Daoy (cell line): ENCODE results near the gene SIM1. TPM values are rescaled to one million over a fixed set of nuclear protein-coding genes. Genes with fewer than 3 reads are reported as not detected.
A peak's percentile ranks its signal among the peaks of the same experiment; 100 is the strongest.

Source experiments
- DNase-seq: peaks from one replicate; pipeline ENCODE4 v3.0.0-alpha.2; 2015; ENCODE audit warnings: low read depth
- total RNA-seq: library from RNA; depleted of rRNA; stranded (reverse); fragments of >200 nt; shearing (Covaris generic); gene quantifications from 2 replicates; pipeline ENCODE4 v1.2.3, GENCODE V29; 2014; rRNA removed

The SIM1 gene, protein sequence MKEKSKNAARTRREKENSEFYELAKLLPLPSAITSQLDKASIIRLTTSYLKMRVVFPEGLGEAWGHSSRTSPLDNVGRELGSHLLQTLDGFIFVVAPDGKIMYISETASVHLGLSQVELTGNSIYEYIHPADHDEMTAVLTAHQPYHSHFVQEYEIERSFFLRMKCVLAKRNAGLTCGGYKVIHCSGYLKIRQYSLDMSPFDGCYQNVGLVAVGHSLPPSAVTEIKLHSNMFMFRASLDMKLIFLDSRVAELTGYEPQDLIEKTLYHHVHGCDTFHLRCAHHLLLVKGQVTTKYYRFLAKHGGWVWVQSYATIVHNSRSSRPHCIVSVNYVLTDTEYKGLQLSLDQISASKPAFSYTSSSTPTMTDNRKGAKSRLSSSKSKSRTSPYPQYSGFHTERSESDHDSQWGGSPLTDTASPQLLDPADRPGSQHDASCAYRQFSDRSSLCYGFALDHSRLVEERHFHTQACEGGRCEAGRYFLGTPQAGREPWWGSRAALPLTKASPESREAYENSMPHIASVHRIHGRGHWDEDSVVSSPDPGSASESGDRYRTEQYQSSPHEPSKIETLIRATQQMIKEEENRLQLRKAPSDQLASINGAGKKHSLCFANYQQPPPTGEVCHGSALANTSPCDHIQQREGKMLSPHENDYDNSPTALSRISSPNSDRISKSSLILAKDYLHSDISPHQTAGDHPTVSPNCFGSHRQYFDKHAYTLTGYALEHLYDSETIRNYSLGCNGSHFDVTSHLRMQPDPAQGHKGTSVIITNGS
- 0.51 and 0.77 TPM in 2 replicates for total RNA-seq

- peak; percentile 97 for DNase-seq
These were observed at the start of gene SIM1 for GRCh38 chr6:100464903-100465700. SIM1 (minus strand) TSS chr6:100464921; CDS start chr6:100463468, 1,453 bp downstream.

DNA sequence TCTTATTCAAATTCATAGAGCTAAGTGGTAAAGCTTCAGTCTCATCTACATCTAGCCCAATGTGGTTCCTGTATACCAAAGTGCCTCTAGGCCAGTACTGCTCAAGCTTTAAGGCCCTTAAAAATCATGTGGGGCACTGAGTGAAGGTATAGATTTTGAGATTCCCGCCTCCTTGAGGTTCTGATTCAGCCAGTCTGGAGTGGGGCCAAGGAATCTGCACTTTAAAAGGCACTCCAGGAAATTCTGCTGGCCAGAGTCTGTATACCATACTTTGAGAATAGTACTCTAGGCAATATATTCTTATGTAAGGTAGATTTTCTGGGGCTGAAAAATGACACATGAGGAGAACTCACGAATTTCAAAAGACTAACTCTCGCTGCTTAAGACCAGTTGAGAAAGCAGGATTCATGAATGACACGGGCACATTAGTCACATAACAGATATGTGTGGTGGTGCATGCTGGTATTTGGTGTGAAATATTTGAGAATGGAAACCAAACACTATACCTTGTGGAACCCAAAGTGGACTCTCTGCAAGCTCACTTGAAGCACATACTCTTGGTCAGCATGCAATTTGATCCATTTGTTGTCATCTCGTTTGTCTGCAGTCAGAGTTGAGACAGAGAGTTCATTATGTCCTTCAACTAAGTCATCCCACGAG, 47.6 kb upstream of the SIM1 start:
- peak; percentile 48 for DNase-seq

DNA sequence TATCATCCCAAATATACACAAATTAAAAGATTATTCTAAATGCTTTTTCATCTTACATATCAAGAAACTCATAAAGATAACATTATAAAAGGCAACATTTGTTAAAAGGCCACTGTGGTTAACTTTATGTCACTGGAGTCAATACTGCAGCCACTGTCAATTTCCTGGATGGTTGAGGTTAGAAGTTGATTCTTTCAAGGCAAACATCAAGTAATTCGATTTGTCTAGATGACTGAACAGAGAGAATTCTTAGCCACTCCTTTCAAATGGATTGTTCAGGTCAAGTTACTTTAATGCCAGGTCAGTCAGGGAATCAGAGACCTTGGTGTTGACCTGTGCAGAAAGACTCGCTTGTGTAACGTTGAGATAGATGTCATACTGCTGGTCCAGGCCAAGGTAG, 44.4 kb upstream of the SIM1 start:
- no peak for DNase-seq

DNA sequence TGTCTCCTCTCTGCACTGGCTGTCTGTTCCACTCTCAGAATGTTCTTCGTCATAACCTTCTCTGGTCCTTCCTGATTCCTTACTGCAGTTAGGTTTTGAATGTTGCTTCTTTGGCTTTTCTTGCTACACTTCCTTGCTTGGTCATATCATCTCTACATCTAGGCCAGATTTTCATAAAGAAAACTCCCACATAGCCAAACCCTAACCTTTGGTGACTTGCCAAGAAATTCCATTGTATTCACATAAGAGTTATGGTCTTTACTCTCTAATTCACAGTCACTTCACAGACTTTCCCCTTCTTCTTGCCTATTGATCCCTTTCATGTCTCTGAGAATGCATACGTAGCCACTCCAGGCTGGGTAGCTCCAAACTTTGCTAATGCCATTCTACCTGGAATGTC, 41.9 kb upstream of the SIM1 start:
- DNase-seq, result no peak

DNA sequence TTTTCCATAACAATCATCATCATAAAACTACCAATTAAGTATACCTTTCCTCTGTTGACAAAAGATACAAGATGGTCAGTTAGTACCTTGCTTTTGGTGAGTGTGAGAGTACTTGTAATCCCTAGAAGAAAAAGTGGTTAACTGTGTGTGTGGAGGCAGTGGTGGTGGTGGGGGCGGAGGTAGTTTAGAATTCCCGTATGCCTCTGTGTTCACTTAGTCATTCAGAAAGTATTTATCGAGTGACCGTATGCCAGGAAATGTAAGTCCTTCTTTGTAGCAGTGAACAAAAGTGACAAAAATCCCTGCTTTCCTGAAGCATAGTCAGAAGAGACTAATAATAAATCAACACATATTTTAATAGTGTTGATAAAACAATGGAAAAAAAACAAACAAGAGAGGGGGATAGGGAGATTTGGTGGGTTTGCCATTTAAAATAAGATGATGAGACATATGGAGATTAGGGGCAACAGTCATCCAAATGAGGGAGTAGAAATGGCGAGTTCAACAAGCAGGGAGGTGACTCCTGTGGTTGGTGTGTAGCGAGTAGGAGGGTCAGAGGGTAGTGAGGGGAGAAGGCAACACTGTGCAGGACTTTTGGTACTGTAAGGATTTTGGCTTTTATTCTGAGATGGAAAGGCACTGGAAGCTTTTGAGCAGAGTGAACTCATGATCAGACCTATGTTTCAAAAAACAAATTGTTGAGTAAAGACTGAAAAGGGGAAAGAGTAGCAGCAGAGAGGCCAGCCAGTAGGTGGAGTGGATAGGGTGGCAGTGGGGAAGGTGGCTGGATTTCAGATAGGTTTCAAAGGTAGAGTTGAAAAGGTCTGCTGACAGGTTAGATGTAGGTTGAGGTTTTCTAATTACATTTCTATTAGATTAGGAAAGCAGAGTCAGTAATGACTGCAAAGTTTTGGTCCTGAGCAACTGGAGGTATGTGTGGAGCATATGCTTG, 40.3 kb upstream of the SIM1 start:
- peak; percentile 87 for DNase-seq

DNA sequence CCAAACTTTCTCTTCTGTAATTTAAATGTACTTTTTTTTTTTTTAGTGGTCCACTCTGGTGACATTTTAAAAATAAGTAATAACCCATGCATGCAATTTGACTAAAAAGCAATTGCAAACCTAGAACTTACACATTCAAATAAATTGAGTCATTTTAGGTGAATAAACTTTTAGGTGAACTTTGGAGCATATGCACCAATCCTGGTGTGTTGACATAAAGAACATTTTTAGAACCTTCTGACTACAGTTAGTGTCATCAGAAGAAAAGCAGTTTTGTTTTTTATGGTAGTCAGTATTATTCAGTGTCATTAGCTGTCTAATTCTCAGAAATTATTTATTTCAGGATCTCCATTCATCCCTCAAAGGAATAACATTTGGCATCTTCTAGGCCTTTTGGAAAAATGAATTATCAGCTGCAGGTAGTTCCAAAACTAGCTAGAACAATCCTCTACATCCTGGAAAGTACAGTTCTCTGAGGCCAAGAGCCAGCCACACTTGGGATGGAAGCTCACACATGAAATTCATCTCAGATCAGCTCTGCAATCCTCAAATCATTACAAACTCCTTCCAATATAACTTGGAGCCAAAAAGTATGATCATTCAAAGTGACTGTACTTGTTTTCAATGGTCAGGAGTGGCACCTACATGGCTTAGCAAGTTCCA, 38.5 kb upstream of the SIM1 start:
- DNase-seq, result no peak

DNA sequence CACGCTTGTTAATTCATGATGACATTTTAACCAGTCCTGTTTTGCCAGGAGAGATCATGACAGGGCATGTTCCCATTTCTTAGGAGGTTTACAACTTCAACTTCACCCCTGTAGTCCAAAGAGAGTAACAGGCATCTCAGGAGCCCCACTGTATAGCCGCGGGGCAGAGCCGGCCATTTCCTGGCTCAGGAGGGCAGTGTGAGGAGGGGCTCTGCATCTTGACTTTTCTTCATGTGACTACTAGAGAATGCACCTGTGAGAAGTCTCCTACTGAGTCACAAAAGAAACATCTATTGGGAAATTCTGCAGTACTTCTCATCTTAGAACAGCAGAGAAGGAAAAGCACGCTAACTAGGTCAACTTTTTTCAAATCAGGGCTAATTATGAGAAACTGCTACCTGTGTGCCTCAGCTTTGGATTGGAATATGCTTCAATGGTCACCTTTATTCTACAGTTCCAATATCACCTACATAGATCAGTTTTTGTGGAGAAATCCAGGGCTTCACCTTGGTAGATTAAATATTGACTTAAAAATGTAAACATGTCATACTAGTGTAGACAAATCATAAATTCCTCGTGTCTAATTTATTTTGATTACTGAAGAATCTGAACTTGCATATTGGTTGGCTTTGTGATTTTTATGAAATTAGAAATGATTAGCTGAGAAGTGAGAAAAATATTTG, 28.6 kb upstream of the SIM1 start:
- no peak for DNase-seq

DNA sequence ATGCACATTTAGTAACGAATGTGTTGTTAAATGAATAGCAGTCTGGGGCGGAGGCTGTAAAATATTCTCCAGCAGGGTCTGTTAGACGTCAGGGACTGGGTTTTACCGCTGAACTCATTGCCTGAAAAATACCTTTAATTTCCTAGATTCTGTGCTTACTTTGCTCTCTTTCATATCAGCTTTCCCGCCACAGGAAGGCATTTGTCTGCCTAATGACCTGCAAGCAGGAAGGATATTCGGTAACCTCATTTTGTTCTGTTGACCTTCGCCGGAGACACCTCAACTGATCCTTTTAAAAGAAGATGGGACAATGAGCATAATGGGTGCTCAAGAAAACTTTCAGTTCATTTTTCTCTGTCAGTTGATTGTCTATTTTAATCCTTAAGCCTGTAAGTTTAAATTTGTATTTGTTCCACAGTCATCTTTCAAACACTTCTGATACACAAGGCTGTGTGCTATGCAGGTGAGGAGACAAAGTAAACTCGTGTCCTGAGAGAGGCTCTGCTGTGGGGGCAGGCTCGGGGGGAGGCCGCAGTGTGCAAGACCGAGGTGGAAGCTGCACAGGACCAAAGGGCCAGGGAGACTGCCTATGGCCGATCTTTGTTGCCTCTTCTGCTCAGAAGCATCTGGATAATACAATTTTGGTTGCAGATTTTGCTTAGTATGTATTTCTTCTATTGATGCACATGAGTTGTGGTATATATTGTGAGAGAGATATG, 27.4 kb upstream of the SIM1 start:
- DNase-seq, result no peak

DNA sequence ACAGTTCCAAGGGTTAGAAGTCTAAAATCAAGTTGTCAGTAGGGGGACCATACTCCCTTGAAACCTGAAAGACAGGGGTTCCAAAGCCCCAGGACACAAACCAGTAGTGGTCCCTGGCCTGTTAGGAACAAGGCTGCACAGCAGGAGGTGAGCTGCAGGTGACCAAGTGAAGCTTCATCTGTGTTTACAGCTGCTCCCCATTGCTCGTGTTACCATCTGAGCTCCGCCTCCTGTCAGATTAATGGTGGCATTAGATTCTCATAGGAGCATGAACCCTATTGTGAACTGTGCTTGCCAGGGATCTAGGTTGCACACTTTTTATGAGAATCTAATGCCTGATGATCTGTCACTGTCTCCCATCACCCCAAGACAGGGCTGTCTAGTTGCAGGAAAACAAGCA, 25.3 kb upstream of the SIM1 start:
- DNase-seq, result no peak

- no peak for DNase-seq
These were observed 23.5 kb upstream of the SIM1 start for GRCh38 chr6:100488244-100488643.

GRCh38 chr6:100487638-100488037, 22.9 kb upstream of the SIM1 start:
- no peak for DNase-seq

DNA sequence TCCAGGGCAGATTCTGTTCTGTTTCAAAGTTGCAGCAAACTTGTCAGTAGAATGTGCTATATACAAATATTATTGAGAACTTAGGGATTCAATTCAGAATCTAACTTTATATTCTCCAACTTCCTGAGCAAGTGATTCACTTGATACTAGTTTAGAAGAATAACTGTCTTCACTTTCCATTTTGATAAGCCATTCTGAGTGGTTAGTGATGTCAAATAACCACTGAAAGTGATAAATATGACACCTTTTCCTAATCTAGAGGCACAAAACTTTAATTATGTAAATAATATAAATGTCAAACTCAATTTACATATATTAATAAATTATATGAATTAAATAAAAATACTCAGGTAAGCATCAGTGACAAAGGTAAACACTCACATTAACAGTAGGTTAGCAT, 20.5 kb upstream of the SIM1 start:
- DNase-seq, result no peak

DNA sequence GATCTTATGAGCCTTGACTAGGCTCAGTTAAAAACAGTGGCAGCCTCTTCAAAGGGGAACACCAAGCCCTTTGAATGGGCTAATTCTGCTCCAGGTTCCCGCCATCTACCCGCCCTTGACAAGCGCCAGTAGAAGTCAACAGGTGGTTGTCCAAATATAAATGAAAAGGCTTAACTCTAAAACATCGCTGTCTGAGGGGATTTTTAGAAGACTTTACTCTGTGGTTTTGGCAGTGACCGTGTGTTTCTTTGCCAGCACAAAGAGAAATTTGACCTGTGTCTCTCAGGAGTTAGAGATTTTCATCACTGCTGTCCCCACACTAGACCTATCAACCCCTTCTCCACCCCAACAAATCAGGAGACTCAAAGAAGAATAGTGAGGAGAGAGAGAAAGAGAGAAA, 19.8 kb upstream of the SIM1 start:
- DNase-seq, result no peak

DNA sequence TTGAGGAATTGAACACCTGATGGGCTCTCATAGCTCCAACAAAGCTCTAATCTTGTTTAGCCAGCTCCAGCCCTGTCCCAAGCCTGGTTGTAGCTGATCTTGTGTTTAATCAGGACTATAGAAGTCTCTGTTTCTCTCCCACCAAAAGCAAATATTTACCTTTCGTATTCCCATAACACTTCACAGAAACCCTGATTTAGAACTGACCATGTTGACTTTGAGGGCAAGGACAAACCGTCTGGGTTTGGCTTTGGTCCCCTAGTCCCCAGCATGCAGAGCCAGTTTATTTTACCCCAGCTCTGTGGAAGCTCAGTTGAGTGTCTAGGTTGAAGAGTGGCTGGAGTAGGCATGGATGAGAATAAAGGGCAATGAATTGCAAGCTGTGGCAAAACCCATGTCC, 18.0 kb upstream of the SIM1 start:
- DNase-seq, result no peak

- DNase-seq, result peak; percentile 22
These were observed 14.7 kb upstream of the SIM1 start for GRCh38 chr6:100479179-100480035.

DNA sequence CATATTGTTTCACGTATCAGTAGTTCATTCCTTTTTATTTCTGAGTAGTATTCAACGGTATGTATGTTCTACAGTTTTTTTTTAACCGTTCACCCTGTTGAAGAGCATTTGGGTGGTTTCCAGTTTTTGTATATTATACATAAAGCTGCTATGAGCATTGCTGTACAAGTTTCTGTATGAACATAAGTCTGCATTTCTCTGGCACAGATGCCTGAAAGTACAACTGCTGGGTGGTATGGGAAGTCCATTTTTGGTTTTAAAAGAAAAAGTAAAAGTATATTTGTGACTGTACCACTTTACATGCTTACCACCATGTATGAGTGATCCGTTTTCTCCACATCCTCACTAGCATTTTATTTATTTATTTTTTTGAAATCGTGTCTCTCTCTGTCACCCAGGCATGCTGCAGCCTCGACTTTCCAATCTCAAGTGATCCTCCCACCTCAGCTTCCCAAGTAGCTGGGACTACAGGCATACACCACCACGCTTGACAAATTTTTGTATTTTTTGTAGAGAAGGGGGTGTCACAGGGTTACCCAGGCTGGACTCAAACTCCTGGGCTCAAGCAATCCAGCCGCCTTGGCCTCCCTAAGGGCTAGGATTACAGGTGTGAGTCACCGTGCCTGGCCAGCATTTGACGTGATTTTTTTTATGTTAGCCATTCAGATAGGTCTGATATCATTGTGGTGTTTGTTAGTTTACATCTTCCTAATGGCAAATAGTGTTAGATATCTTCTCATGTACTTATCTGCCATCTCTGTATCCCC, 11.0 kb upstream of the SIM1 start:
- peak; percentile 71 for DNase-seq

DNA sequence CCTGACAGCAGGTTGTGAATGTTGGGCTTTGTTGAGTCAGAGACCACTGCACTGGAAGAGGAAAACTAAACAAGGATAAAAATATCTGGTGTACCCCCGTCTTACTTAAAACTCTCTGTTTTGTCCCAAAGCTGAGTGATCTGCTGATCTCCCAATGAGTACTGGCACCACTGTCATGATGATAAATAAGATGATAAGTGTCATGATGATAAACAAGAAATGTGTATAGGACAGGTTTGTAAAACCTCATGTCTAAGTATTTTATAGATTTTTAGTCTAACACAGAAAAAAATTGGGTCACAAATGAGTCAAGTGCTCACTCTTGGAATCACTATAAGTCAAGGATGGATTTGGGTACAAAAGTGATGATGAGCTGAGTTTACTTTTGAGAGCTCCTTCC, 8.5 kb upstream of the SIM1 start:
- no peak for DNase-seq
